Hepatocyte (in vitro differentiated cells): ENCODE data around the gene NTHL1. TPM values are rescaled to one million over a fixed set of nuclear protein-coding genes. Genes with fewer than 3 reads are reported as not detected.
A peak's percentile ranks its signal among the peaks of the same experiment; 100 is the strongest.

Experiments
- DNase-seq: peaks from one replicate; pipeline ENCODE4 v3.0.0-alpha.2; 2016; ENCODE audit warnings: low spot score
- H2AFZ ChIP-seq: fragments of 200-600 bp; sonication (generic); 2 replicates; pipeline ENCODE4 v1.6.0; 2016; ENCODE audit warnings: antibody characterized with exemption, mild to moderate bottlenecking
- H3K27ac ChIP-seq: fragments of 200-600 bp; sonication (generic); 2 replicates; pipeline ENCODE4 v1.5.1; 2016; ENCODE audit warnings: mild to moderate bottlenecking
- H3K27me3 ChIP-seq: fragments of 200-600 bp; sonication (generic); 2 replicates; pipeline ENCODE4 v1.6.1; 2016
- H3K36me3 ChIP-seq: fragments of 200-600 bp; sonication (generic); replicated peaks from 2 replicates; pipeline ENCODE4 v1.5.1; 2016; ENCODE audit warnings: low read depth; ENCODE audit not compliant: insufficient read depth
- H3K4me1 ChIP-seq: fragments of 200-600 bp; sonication (generic); 2 replicates; pipeline ENCODE4 v1.5.1; 2016; ENCODE audit warnings: mild to moderate bottlenecking, moderate library complexity; ENCODE audit not compliant: insufficient read depth
- H3K4me2 ChIP-seq: fragments of 200-600 bp; sonication (generic); 2 replicates; pipeline ENCODE4 v1.6.0; 2016
- H3K4me3 ChIP-seq: fragments of 200-600 bp; sonication (generic); 2 replicates; pipeline ENCODE4 v1.5.1; 2016; ENCODE audit warnings: mild to moderate bottlenecking
- H3K79me2 ChIP-seq: fragments of 200-600 bp; sonication (generic); 2 replicates; pipeline ENCODE4 v1.6.0; 2017; ENCODE audit warnings: mild to moderate bottlenecking
- H3K9me2 ChIP-seq: fragments of 200-600 bp; sonication (generic); replicated peaks from 2 replicates; pipeline ENCODE4 v1.6.0; 2017; ENCODE audit warnings: mild to moderate bottlenecking; ENCODE audit not compliant: insufficient read depth
- H3K9me3 ChIP-seq: fragments of 200-600 bp; sonication (generic); 2 replicates; pipeline ENCODE4 v1.5.1; 2016; ENCODE audit warnings: low read depth, mild to moderate bottlenecking
- H4K20me1 ChIP-seq: fragments of 200-600 bp; sonication (generic); 2 replicates; pipeline ENCODE4 v1.6.0; 2016; ENCODE audit warnings: mild to moderate bottlenecking; ENCODE audit not compliant: insufficient read depth, poor library complexity, severe bottlenecking
- EZH2 ChIP-seq: fragments of 200-600 bp; sonication (generic); IDR thresholded peaks from 2 replicates; pipeline ENCODE4 v1.6.1; 2016; ENCODE audit warnings: antibody characterized with exemption, mild to moderate bottlenecking, borderline replicate concordance
- EZH2phosphoT487 ChIP-seq: fragments of 200-600 bp; sonication (generic); IDR thresholded peaks from one replicate; pipeline ENCODE4 v1.6.1; 2018; ENCODE audit warnings: antibody characterized with exemption, mild to moderate bottlenecking, low read depth, moderate library complexity; ENCODE audit not compliant: unreplicated experiment, severe bottlenecking
- WGBS: methylation state at CpG from one replicate; pipeline ENCODE4 v1.1.6; 2016; ENCODE audit warnings: low lambda C conversion rate; ENCODE audit errors: missing lambda C conversion rate; 5-methylcytosine and 5-hydroxymethylcytosine counted together
- polyA plus RNA-seq: library from polyadenylated mRNA; unstranded; fragments of >200 nt; fragmentation: Nextera tagmentation; extraction: Ambion mirVana; gene quantifications from 2 replicates; pipeline ENCODE4 v1.2.1, GENCODE V29; 2016
- total RNA-seq: library from RNA; depleted of rRNA; stranded (reverse); fragments of >200 nt; gene quantifications from 2 replicates; pipeline ENCODE4 v1.2.3, GENCODE V29; 2014
- TF ChIP-seq, protein P1 (sequence below): fragments of 200-600 bp; sonication (generic); IDR thresholded peaks from 2 replicates; pipeline ENCODE4 v1.5.1; 2016; ENCODE audit warnings: antibody characterized with exemption, mild to moderate bottlenecking; ENCODE audit not compliant: poor library complexity

NTHL1 gene
- total and polyA plus RNA-seq, 2 experiments from 2014 or later: 19.6 to 28.5 TPM

DNA sequence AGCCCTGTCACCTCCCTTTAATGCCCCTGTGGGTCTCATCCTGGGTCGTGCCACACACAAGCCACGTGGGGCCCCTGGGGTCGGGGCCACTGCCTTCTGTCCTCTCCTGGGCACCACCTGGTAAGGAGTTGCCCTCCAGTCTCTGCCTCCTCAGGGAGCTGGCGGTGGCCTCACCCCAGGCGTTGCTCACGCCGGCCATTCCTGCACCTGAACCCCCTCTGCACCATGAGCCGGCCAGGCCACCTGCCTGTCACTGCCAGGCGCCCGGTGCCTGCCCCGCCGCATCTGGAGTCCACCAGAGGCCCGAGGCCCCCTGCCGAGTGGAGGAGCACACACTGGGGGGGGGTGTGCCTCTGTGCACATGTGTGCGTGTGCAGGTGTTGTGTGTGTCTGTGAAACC lies 10.5 kb downstream of the NTHL1 start:
- WGBS: 91% methylated on average over 15 of the region's 15 CpGs
- no peaks in the 10 kb centered on the region for H3K27me3 ChIP-seq
- H3K79me2 ChIP-seq: peaks cover 11% of the 10 kb centered on the region
- no peak for TF ChIP-seq EZH2phosphoT487
- TF ChIP-seq, protein P1, sequence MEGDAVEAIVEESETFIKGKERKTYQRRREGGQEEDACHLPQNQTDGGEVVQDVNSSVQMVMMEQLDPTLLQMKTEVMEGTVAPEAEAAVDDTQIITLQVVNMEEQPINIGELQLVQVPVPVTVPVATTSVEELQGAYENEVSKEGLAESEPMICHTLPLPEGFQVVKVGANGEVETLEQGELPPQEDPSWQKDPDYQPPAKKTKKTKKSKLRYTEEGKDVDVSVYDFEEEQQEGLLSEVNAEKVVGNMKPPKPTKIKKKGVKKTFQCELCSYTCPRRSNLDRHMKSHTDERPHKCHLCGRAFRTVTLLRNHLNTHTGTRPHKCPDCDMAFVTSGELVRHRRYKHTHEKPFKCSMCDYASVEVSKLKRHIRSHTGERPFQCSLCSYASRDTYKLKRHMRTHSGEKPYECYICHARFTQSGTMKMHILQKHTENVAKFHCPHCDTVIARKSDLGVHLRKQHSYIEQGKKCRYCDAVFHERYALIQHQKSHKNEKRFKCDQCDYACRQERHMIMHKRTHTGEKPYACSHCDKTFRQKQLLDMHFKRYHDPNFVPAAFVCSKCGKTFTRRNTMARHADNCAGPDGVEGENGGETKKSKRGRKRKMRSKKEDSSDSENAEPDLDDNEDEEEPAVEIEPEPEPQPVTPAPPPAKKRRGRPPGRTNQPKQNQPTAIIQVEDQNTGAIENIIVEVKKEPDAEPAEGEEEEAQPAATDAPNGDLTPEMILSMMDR: no peak
- no peak for TF ChIP-seq EZH2
- H4K20me1 ChIP-seq: no peaks in the 10 kb centered on the region
- H3K36me3 ChIP-seq: no peaks in the 10 kb centered on the region
- no peak overlapping the region for H2AFZ ChIP-seq
- peaks cover 81% of the 10 kb centered on the region for H3K4me1 ChIP-seq
- peak overlapping the region; percentile 100 for H3K27ac ChIP-seq
- no peak overlapping the region for H3K4me2 ChIP-seq
- DNase-seq: no peak
- H3K9me2 ChIP-seq: no peaks in the 10 kb centered on the region
- no peaks in the 10 kb centered on the region for H3K9me3 ChIP-seq
- H3K4me3 ChIP-seq: no peak overlapping the region

DNA sequence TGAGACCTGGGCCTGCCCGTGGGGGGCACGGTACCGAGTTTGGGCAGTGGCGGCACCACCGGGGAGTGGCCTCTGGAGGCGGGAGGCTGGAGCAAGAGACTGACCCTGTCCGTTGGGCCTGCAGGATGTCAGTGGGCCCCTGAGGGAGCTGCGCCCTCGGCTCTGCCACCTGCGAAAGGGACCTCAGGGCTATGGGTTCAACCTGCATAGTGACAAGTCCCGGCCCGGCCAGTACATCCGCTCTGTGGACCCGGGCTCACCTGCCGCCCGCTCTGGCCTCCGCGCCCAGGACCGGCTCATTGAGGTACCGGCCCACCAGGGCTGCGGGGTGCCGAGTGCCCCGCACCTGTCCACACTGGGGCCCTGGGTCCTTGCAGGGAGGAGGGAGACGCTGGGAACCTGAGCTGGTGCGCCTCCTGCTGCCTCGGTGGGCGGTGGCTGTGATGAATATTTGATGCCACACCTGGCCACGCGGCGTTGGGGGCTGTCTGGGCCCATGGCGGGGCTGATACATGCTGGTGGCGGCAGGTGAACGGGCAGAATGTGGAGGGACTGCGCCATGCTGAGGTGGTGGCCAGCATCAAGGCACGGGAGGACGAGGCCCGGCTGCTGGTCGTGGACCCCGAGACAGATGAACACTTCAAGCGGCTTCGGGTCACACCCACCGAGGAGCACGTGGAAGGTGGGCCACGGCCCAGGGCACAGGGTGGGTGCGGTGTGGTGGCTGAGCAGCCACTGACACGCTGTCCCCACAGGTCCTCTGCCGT lies 11.3 kb downstream of the NTHL1 start:
- peak overlapping the region; percentile 74 for H3K4me2 ChIP-seq
- H3K9me2 ChIP-seq: no peaks in the 10 kb centered on the region
- H3K27me3 ChIP-seq: no peaks in the 10 kb centered on the region
- no peak for TF ChIP-seq EZH2phosphoT487
- no peak for TF ChIP-seq EZH2
- TF ChIP-seq, protein P1: no peak
- peak overlapping the region; percentile 100 for H3K27ac ChIP-seq
- no peaks in the 10 kb centered on the region for H4K20me1 ChIP-seq
- no peak overlapping the region for H3K4me3 ChIP-seq
- H3K79me2 ChIP-seq: peaks cover 11% of the 10 kb centered on the region
- 94% methylated on average over 43 of the region's 47 CpGs for WGBS
- H3K4me1 ChIP-seq: peaks cover 77% of the 10 kb centered on the region
- H3K9me3 ChIP-seq: no peaks in the 10 kb centered on the region
- H3K36me3 ChIP-seq: no peaks in the 10 kb centered on the region
- no peak overlapping the region for H2AFZ ChIP-seq
- DNase-seq: no peak

DNA sequence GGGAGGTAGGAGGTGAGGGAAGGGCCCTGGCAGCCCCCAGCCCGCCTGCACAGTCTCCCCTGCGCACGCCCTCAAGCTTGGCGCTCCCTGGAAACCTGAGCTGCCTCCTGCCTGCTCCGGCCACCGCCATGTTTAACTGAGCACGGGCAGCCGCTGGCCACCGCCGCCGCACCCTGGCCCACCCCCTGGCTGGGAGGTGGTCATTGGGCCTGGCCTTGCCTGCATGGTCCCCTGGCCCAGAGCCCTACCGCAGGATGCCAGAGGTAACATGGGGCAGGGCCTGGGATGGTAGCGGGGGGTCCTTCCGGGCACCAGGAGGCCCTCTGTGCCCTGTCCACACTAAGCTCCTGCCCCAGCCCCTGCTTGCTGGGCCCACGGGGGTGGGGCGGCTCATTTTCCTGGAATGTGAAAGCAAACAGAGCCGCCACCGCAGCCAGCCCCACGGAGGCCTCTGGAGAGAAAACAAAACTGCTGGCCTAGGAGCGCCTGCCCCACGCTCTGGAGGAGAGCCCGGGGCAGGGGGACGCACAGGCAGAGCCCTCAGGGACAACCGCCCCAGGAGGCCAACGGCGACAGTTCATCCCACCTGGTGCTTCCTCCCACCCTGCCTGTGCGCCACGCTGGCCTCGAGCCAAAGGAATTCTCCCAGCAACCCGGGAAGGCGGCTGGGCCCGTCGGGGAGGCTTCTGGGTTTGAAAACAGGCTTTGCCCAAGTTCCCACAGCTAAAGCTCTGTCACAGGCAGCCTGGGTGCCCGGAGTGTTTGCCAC lies 12.0 kb downstream of the NTHL1 start:
- Histone ChIP-seq H4K20me1 (no peaks in the 10 kb centered on the region), H2AFZ (no peak overlapping the region), H3K27ac (peak overlapping the region; percentile 100), H3K27me3 (no peaks in the 10 kb centered on the region), H3K4me2 (peak overlapping the region; percentile 74), H3K9me2 (no peaks in the 10 kb centered on the region), H3K36me3 (no peaks in the 10 kb centered on the region), H3K4me3 (no peak overlapping the region), H3K79me2 (peaks cover 11% of the 10 kb centered on the region), H3K4me1 (peaks cover 71% of the 10 kb centered on the region), H3K9me3 (no peaks in the 10 kb centered on the region)
- TF ChIP-seq, protein P1: no peak
- TF ChIP-seq EZH2: no peak
- TF ChIP-seq EZH2phosphoT487: no peak
- DNase-seq: peak; percentile 81
- 35% methylated on average over 30 of the region's 34 CpGs for WGBS
